NCI-H2227 treated with DMSO at 0.1 percent for 48 hours (cell line): ENCODE results near the gene TOR3A.
"Not testable (repeated sequence)": the region's sequence is repeated elsewhere in the genome, so short reads cannot be mapped to it uniquely, and the experiment has no call there.

ENCODE experiments used
- DNase-seq: peaks from one replicate; lab custom pipeline; 2025; lab: John Stamatoyannopoulos, UW

TOR3A gene

GRCh38 chr1:179107706-179108629, 26.1 kb downstream of the TOR3A start:
- no peak for DNase-seq

DNA sequence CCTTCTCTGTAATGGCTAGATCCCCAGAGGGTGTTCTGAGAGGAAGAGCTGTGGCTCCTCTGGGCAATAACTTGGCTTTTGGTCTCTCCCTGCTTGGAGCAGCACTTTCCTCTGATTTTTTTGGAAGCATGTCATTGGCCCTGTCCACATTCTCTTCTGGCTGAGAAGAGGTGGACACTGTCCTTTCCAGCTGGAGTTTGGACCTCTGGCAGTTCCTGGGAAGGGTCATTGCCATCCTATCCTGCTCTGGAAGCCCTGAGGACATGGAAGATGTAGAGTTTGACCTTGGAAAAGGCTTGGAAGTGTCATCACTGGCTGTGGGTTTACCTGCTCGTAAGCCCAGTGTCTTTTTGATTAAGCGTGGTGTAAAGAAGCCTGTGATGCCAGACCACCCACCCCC, 26.8 kb downstream of the TOR3A start:
- DNase-seq = no peak

- no peak for DNase-seq
These were observed 33.3 kb downstream of the TOR3A start for GRCh38 chr1:179115181-179115580.

- DNase-seq = no peak
These were observed 37.6 kb downstream of the TOR3A start for GRCh38 chr1:179119513-179119912.

- no peak for DNase-seq
These were observed 38.9 kb downstream of the TOR3A start for GRCh38 chr1:179120736-179121135.

- peak; percentile 23 for DNase-seq
These were observed 39.5 kb downstream of the TOR3A start for GRCh38 chr1:179121159-179121938.

DNA sequence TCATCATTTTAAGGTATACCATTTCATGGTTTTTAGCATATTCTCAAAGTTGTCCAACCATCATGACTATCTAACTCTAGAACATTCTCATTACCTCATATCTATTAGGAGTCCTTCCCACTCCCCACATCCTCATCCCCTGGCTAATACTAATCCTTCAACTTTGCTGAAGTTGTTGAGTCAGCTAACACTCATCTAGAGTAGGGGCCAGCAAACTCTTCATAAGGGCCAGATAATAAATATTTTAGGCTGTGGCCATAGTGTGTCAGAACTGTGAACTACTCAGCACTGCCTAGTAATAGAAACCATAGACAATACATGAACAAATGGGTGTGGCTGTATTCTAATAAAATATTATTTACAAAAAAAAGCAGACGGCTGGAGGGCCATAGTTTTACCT, 43.0 kb downstream of the TOR3A start:
- no peak for DNase-seq

GRCh38 chr1:179126338-179127060, 44.6 kb downstream of the TOR3A start:
- DNase-seq = no peak

- DNase-seq = no peak
These were observed 45.5 kb downstream of the TOR3A start for GRCh38 chr1:179127163-179127895.

GRCh38 chr1:179128520-179128919, 46.6 kb downstream of the TOR3A start:
- no peak for DNase-seq

DNA sequence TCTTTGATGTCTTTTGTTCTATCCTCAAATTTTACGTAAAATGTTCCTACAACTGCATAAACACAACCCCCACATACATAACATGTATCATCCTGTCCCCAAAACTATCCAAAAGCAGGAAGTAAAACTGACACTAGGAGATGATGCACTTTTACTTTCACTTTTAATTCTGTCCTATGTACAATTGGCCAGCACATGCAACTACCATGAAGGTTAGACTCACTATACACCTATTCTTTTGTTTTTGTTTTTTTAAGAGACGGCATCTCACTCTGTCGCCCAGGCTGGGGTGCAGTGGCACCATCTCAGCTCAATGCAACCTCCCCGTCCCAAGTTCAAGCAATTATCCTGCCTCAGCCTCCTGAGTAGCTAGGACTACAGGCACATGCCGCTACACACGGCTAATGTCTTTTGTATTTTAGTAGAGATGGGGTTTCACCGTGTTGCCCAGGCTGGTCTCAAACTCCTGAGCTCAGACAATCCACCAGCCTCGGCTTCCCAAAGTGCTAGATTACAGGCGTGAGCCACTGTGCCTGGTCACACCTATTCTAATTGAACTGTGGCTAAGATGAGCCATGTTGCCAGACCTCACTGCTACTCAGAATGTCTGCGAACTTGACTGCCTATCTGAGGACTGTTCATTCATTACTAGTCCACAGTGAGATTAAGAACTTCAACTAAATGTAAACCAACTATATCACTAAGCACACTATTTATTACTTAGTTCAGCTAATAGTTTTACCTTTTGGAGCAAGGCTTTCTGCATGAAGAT, 48.0 kb downstream of the TOR3A start:
- no peak for DNase-seq

DNA sequence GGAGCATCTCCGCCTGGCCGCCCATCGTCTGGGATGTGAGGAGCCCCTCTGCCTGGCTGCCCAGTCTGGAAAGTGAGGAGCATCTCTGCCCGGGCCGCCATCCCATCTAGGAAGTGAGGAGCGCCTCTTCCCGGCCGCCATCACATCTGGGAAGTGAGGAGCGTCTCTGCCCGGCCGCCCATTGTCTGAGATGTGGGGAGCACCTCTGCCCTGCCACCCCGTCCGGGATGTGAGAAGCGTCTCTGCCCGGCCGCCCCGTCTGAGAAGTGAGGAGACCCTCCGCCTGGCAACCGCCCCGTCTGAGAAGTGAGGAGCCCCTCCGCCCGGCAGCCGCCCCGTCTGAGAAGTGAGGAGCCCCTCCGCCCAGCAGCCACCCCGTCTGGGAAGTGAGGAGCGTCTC, 53.3 kb downstream of the TOR3A start:
- not testable (repeated sequence) for DNase-seq

GRCh38 chr1:179135707-179136106, 53.8 kb downstream of the TOR3A start:
- not testable (repeated sequence) for DNase-seq

DNA sequence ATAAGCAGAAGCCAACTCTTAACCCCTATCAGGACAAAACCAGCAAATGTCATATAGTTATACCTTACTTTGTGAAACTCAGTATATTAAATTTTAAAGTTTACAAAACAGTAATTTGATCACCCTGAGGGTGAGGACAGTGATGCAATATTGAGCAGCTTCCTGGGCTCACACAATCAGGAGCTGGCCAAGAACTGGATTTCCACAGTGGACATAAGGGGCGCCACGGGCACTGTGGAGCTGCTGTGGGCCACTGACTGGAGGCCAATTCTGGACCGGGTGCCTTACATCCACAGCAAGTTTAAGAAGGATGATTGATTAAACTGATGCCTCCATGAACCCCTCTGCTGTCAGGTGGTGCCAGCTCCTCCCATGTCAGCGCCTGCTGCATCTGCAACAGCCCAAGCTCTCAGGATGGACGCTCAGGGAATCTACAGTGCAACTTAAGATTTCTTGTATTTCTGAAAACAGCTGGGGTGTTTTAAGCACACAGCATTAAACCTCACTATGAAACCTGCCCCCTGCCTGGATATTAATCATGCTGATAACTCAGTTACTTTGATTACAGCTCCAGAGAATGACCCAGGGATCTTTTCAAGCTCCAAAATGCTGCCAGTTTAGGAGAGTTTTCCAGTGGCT, 55.9 kb downstream of the TOR3A start:
- no peak for DNase-seq

- not testable (repeated sequence) for DNase-seq
These were observed 56.9 kb downstream of the TOR3A start for GRCh38 chr1:179138755-179139154.

GRCh38 chr1:179141592-179142251, 59.9 kb downstream of the TOR3A start:
- DNase-seq = no peak

DNA sequence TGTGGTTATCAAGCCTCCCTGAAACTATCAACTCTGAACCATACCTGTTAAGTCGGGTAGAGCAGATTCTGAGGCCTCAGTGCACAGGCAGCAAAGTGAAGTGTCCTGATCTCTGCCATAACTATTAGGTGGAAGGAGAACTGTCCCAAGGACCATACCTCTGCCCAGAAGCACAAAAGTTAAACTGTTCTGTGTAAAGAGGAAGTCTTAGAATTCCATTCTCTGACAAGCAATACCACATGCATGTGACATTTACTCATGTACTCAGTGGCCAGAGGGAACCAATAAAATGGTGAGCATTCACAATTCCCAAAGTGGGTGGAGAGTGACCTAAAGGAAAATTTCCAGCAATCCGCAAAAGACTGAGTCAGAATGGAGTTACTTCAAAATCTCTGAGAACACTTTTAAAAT, 61.0 kb downstream of the TOR3A start:
- no peak for DNase-seq

DNA sequence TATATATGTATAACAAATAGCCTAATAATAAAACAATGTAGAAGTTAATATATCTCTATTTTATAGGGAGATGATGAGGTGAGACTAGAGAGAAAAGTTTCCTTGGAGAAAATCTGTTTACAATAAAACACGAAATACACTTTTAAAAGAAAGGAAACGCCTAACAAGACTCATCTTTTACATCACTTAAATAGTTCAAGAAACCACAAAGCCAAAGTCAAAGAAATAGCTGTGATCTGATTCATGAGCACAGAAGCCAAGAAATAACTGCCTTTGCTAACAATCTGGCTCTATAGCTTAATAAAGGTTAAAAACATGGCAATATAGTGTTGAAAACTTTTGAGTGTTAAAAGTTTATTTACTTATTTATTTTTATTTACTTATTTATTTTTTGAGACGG, 61.5 kb downstream of the TOR3A start:
- no peak for DNase-seq

- no peak for DNase-seq
These were observed 62.8 kb downstream of the TOR3A start for GRCh38 chr1:179144626-179145025.

DNA sequence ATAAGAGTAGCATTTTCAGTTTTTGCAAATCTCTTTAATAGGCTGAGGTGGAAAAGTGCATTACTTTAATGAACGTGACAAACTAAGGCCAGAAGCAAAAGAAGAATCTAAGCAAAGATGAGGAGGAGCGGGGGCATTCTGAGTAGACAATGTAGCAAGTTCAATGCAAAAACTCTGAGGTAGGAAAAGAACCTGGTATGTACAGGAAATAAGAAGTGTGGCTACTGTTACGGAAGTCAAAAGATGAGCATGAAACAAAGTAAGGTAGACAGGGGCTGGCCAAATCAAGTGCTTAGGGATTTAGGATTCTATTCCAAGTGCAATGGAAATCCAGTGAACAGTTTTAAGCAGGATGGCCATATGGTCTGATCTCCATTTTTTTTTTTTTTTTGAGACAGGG, 63.7 kb downstream of the TOR3A start:
- no peak for DNase-seq
